Esophagus squamous epithelium (tissue), 4 donors: ENCODE measurements around the gene CTCF.

ENCODE experiments used
- POLR2A ChIP-seq, 4 donors: fragments of 450-650 bp; IDR thresholded peaks; one replicate each; pipeline ENCODE4 v1.6.1; 2017; ENCODE audit warnings: antibody characterized with exemption in 4 of 4, mild to moderate bottlenecking in 4 of 4, moderate library complexity in 3 of 4
- TF ChIP-seq, protein P1 (sequence below), 6 experiments: fragments of 450-650 bp in 4 of 6; fragments of 200-600 bp in 2 of 6; sonication (generic) in 2 of 6; IDR thresholded peaks; one replicate each; pipeline ENCODE4 v1.5.1; 2016 to 2019; ENCODE audit warnings: antibody characterized with exemption in 6 of 6, mild to moderate bottlenecking in 4 of 6, moderate library complexity in 4 of 6

DNA sequence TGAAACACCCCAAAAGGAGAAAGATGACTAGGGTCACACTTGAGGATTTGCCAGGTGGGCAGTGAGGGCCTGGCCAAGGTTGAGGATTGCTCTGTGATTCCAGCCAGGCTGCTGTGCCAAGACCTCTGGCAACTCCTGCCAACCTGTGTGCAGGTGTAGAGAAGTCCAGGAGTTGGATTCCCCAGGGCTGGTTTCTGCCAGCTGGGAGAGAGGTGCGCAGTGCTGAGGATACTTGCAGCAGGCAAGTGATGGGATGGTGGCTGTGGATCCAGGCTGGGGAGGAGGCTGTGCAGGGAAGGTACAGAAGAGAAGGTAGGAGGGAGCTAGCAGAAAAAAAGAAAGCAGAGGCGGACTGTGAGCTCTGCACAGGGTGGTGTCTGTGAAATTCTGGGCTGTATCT is 27.1 kb upstream of the CTCF start:
- TF ChIP-seq, protein P1, sequence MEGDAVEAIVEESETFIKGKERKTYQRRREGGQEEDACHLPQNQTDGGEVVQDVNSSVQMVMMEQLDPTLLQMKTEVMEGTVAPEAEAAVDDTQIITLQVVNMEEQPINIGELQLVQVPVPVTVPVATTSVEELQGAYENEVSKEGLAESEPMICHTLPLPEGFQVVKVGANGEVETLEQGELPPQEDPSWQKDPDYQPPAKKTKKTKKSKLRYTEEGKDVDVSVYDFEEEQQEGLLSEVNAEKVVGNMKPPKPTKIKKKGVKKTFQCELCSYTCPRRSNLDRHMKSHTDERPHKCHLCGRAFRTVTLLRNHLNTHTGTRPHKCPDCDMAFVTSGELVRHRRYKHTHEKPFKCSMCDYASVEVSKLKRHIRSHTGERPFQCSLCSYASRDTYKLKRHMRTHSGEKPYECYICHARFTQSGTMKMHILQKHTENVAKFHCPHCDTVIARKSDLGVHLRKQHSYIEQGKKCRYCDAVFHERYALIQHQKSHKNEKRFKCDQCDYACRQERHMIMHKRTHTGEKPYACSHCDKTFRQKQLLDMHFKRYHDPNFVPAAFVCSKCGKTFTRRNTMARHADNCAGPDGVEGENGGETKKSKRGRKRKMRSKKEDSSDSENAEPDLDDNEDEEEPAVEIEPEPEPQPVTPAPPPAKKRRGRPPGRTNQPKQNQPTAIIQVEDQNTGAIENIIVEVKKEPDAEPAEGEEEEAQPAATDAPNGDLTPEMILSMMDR (IDR thresholded peaks at IDR 0.05): no peak
- no peak for TF ChIP-seq POLR2A (IDR thresholded peaks at IDR 0.05)
